Measurements from ENCODE around the gene CASP8. TPM values are rescaled to one million over a fixed set of nuclear protein-coding genes. Genes with fewer than 3 reads are reported as not detected.
A peak's percentile ranks its signal among the peaks of the same experiment; 100 is the strongest.

The CASP8 gene
- total and polyA plus RNA-seq, 2 of the 13 experiments (the other 11 are each of a cell fraction or from before 2014, with no cell fraction given): 25.0 to 52.8 TPM

DNA sequence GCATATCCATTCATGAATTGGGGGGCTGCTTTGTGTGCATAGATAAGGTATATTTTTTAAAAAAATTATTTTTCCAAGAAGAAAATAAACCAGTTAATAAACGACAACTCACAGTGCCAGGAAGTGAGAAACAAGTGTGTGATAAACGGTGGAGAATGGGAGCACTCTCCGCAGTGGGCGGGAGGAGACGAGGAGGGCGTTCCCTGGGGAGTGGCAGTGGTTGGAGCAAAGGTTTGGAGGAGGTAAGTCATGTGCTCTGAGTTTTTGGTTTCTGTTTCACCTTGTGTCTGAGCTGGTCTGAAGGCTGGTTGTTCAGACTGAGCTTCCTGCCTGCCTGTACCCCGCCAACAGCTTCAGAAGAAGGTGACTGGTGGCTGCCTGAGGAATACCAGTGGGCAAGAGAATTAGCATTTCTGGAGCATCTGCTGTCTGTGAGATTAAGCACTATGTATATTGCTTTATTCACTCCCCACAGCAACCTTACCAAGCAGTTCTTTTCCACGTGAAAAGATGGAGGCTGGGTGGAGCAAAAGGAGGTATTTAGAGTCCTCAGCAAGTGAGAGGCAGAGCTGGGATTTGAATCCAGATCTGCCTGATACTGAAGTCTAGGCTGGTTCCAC lies 27.0 kb upstream of the CASP8 start (continued):
- TF ChIP-seq ZNF724P (CRISPR knock-in tag; IDR thresholded peaks at IDR 0.05; ENCODE audit: borderline replicate concordance) (peak; percentile 56; the same call in 1 of the 2 replicates), ZNF431 (CRISPR knock-in tag; IDR thresholded peaks at IDR 0.05; ENCODE audit: borderline replicate concordance, low read depth) (peak; percentile 84; the same call in 1 of the 2 replicates), ZFP90 (CRISPR knock-in tag; IDR thresholded peaks at IDR 0.05; ENCODE audit: borderline replicate concordance) (0 out of 2 replicates have a peak, but pooled peaks have one; percentile 18), MIXL1 (CRISPR knock-in tag; IDR thresholded peaks at IDR 0.05) (peak; percentile 47; the same call in 1 of the 2 replicates), SP2 (CRISPR knock-in tag; IDR thresholded peaks at IDR 0.05) (peak; percentile 31), EP300 (IDR thresholded peaks at IDR 0.05; ENCODE audit: low read depth in 2 of 2, low read length in 2 of 2) (no peak), EP300 (CRISPR knock-in tag; IDR thresholded peaks at IDR 0.05; ENCODE audit: borderline replicate concordance) (no peak), GATAD1 (CRISPR knock-in tag; IDR thresholded peaks at IDR 0.05) (peak; percentile 57; the same call in 1 of the 2 replicates), NR2F6 (IDR thresholded peaks at IDR 0.05) (no peak), NR2F6 (CRISPR knock-in tag; IDR thresholded peaks at IDR 0.05) (peak; percentile 39; the same call in 1 of the 2 replicates), PHF20 (CRISPR knock-in tag; IDR thresholded peaks at IDR 0.05) (peak; percentile 78), CEBPG (CRISPR knock-in tag; IDR thresholded peaks at IDR 0.05) (peak; percentile 4; the same call in 1 of the 2 replicates), FOXA1 (IDR thresholded peaks at IDR 0.05) (no peak), FOXA1 (CRISPR knock-in tag; IDR thresholded peaks at IDR 0.05) (0 out of 2 replicates have a peak, but pooled peaks have one; percentile 10), DMAP1 (CRISPR knock-in tag; IDR thresholded peaks at IDR 0.05) (peak; percentile 69; the same call in 1 of the 2 replicates), ZBTB38 (CRISPR knock-in tag; IDR thresholded peaks at IDR 0.05) (0 out of 2 replicates have a peak, but pooled peaks have one; percentile 11), SRSF1 (optimal IDR thresholded peaks at IDR 0.05; ENCODE audit: low read depth, low read length) (no peak), CHD2 (IDR thresholded peaks at IDR 0.05; ENCODE audit: low read depth, low read length) (no peak), RXRA (CRISPR knock-in tag; IDR thresholded peaks at IDR 0.05) (peak; percentile 21; the same call in 1 of the 2 replicates), ZNF556 (CRISPR knock-in tag; IDR thresholded peaks at IDR 0.05; ENCODE audit: borderline replicate concordance) (no peak; the same call in 1 of the 2 replicates), KDM3A (CRISPR knock-in tag; IDR thresholded peaks at IDR 0.05; ENCODE audit: low read depth) (peak; percentile 53; the same call in 1 of the 2 replicates), SAP130 (CRISPR knock-in tag; IDR thresholded peaks at IDR 0.05; ENCODE audit: low read depth) (peak; percentile 98)
- TF ChIP-seq, protein P1, sequence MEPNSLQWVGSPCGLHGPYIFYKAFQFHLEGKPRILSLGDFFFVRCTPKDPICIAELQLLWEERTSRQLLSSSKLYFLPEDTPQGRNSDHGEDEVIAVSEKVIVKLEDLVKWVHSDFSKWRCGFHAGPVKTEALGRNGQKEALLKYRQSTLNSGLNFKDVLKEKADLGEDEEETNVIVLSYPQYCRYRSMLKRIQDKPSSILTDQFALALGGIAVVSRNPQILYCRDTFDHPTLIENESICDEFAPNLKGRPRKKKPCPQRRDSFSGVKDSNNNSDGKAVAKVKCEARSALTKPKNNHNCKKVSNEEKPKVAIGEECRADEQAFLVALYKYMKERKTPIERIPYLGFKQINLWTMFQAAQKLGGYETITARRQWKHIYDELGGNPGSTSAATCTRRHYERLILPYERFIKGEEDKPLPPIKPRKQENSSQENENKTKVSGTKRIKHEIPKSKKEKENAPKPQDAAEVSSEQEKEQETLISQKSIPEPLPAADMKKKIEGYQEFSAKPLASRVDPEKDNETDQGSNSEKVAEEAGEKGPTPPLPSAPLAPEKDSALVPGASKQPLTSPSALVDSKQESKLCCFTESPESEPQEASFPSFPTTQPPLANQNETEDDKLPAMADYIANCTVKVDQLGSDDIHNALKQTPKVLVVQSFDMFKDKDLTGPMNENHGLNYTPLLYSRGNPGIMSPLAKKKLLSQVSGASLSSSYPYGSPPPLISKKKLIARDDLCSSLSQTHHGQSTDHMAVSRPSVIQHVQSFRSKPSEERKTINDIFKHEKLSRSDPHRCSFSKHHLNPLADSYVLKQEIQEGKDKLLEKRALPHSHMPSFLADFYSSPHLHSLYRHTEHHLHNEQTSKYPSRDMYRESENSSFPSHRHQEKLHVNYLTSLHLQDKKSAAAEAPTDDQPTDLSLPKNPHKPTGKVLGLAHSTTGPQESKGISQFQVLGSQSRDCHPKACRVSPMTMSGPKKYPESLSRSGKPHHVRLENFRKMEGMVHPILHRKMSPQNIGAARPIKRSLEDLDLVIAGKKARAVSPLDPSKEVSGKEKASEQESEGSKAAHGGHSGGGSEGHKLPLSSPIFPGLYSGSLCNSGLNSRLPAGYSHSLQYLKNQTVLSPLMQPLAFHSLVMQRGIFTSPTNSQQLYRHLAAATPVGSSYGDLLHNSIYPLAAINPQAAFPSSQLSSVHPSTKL (CRISPR knock-in tag; IDR thresholded peaks at IDR 0.05): peak; percentile 54; the same call in 1 of the 2 replicates
- TF ChIP-seq, protein P2, sequence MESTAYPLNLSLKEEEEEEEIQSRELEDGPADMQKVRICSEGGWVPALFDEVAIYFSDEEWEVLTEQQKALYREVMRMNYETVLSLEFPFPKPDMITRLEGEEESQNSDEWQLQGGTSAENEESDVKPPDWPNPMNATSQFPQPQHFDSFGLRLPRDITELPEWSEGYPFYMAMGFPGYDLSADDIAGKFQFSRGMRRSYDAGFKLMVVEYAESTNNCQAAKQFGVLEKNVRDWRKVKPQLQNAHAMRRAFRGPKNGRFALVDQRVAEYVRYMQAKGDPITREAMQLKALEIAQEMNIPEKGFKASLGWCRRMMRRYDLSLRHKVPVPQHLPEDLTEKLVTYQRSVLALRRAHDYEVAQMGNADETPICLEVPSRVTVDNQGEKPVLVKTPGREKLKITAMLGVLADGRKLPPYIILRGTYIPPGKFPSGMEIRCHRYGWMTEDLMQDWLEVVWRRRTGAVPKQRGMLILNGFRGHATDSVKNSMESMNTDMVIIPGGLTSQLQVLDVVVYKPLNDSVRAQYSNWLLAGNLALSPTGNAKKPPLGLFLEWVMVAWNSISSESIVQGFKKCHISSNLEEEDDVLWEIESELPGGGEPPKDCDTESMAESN (CRISPR knock-in tag; conservative IDR thresholded peaks at IDR 0.05): 0 out of 2 replicates have a peak, but pooled peaks have one; percentile 51
- TF ChIP-seq, protein P3, sequence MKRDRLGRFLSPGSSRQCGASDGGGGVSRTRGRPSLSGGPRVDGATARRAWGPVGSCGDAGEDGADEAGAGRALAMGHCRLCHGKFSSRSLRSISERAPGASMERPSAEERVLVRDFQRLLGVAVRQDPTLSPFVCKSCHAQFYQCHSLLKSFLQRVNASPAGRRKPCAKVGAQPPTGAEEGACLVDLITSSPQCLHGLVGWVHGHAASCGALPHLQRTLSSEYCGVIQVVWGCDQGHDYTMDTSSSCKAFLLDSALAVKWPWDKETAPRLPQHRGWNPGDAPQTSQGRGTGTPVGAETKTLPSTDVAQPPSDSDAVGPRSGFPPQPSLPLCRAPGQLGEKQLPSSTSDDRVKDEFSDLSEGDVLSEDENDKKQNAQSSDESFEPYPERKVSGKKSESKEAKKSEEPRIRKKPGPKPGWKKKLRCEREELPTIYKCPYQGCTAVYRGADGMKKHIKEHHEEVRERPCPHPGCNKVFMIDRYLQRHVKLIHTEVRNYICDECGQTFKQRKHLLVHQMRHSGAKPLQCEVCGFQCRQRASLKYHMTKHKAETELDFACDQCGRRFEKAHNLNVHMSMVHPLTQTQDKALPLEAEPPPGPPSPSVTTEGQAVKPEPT (CRISPR knock-in tag; IDR thresholded peaks at IDR 0.05; ENCODE audit: low read depth): 0 out of 2 replicates have a peak, but pooled peaks have one; percentile 59

Data from HepG2 (cell line).